CD14-positive monocyte (primary cell): ENCODE results near the gene RIPK3. TPM values are rescaled to one million over a fixed set of nuclear protein-coding genes. Genes with fewer than 3 reads are reported as not detected.

ENCODE experiments used
- DNase-seq, 3 donors: peaks; one replicate each; pipeline ENCODE4 v3.0.0-alpha.2; 2011 to 2022
- H2AFZ ChIP-seq: 2 replicates; pipeline ENCODE4 v1.6.0; 2012; ENCODE audit warnings: mild to moderate bottlenecking, low read depth, low read length, inconsistent platforms; ENCODE audit not compliant: insufficient read depth, poor library complexity, severe bottlenecking
- H3K27ac ChIP-seq, 2 donors: 1 replicate in 1 of 2; 2 replicates in 1 of 2; pipeline ENCODE4 v1.5.1; 2012 to 2013; ENCODE audit warnings: low read length in 2 of 2, control low read depth in 1 of 2, inconsistent platforms in 1 of 2, low read depth in 1 of 2, mild to moderate bottlenecking in 1 of 2
- H3K27me3 ChIP-seq, 2 donors: one replicate each; pipeline versions ENCODE4 v1.6.0 to v1.6.1; 2011 to 2013; ENCODE audit warnings: low read length in 2 of 2; ENCODE audit not compliant: control insufficient read depth in 2 of 2, insufficient read depth in 2 of 2
- H3K36me3 ChIP-seq, 2 donors: replicated peaks in 1 of 2; 1 replicate in 1 of 2; 2 replicates in 1 of 2; pipeline versions ENCODE4 v1.5.1 to v1.6.1; 2012 to 2013; ENCODE audit warnings: low read length in 2 of 2, control low read depth in 1 of 2, inconsistent platforms in 1 of 2, mild to moderate bottlenecking in 1 of 2; ENCODE audit not compliant: insufficient read depth in 2 of 2, control insufficient read depth in 1 of 2
- H3K4me1 ChIP-seq, 2 donors: 1 replicate in 1 of 2; 2 replicates in 1 of 2; pipeline versions ENCODE4 v1.5.1 to v1.6.1; 2012 to 2013; ENCODE audit warnings: low read length in 2 of 2, control low read depth in 1 of 2, inconsistent platforms in 1 of 2, mild to moderate bottlenecking in 1 of 2, moderate library complexity in 1 of 2; ENCODE audit not compliant: insufficient read depth in 2 of 2, control insufficient read depth in 1 of 2
- H3K4me2 ChIP-seq: replicated peaks from 2 replicates; pipeline ENCODE3; 2012; ENCODE audit warnings: low read length, moderate library complexity, mild to moderate bottlenecking; ENCODE audit not compliant: poor library complexity, severe bottlenecking; ENCODE audit errors: extremely low read depth
- H3K4me3 ChIP-seq, 3 experiments: fragments of 200-600 bp in 1 of 3; sonication (generic) in 1 of 3; replicated peaks in 1 of 3; 1 replicate in 2 of 3; 2 replicates in 1 of 3; pipeline ENCODE4 v1.5.1; 2011 to 2013; ENCODE audit warnings: low read length in 3 of 3, mild to moderate bottlenecking in 3 of 3, control low read depth in 2 of 3, low read depth in 2 of 3, inconsistent platforms in 1 of 3, moderate library complexity in 1 of 3
- H3K79me2 ChIP-seq: 2 replicates; pipeline ENCODE4 v1.6.0; 2012; ENCODE audit warnings: mild to moderate bottlenecking, control low read depth, inconsistent platforms, low read length, moderate library complexity; ENCODE audit not compliant: insufficient read depth
- H3K9ac ChIP-seq: 2 replicates; pipeline ENCODE4 v1.6.0; 2017; ENCODE audit warnings: low read length, mild to moderate bottlenecking; ENCODE audit not compliant: insufficient read depth, poor library complexity, severe bottlenecking
- H3K9me3 ChIP-seq, 2 donors: replicated peaks in 1 of 2; 1 replicate in 1 of 2; 2 replicates in 1 of 2; pipeline versions ENCODE4 v1.5.1 to v1.6.1; 2012 to 2013; ENCODE audit warnings: low read length in 2 of 2, control low read depth in 1 of 2; ENCODE audit not compliant: control insufficient read depth in 1 of 2, insufficient read depth in 1 of 2
- H4K20me1 ChIP-seq: 2 replicates; pipeline ENCODE4 v1.6.0; 2012; ENCODE audit warnings: mild to moderate bottlenecking, low read length, control low read depth, moderate library complexity; ENCODE audit not compliant: insufficient read depth
- H3K27ac Mint-ChIP-seq, 7 donors: one replicate each; pipeline ENCODE4 v1.8.0; 2020; ENCODE audit warnings: mild to moderate bottlenecking in 7 of 7, mixed read lengths in 7 of 7, moderate library complexity in 6 of 7, inconsistent platforms in 2 of 7
- H3K27me3 Mint-ChIP-seq, 3 donors: one replicate each; pipeline ENCODE4 v1.8.0; 2021 to 2022; ENCODE audit warnings: low read depth in 3 of 3, mild to moderate bottlenecking in 3 of 3, mixed read lengths in 3 of 3, moderate library complexity in 3 of 3, inconsistent platforms in 1 of 3
- H3K36me3 Mint-ChIP-seq, 2 donors: one replicate each; pipeline ENCODE4 v1.8.0; 2020; ENCODE audit warnings: mixed read lengths in 2 of 2, inconsistent platforms in 1 of 2, mild to moderate bottlenecking in 1 of 2
- H3K4me1 Mint-ChIP-seq: one replicate; pipeline ENCODE4 v1.8.0; 2020; ENCODE audit warnings: mild to moderate bottlenecking, mixed read lengths
- H3K4me3 Mint-ChIP-seq, 2 donors: one replicate each; pipeline ENCODE4 v1.8.0; 2020; ENCODE audit warnings: mild to moderate bottlenecking in 2 of 2, mixed read lengths in 2 of 2, moderate library complexity in 1 of 2
- H3K9me3 Mint-ChIP-seq, 7 donors: one replicate each; pipeline ENCODE4 v1.8.0; 2020 to 2022; ENCODE audit warnings: mixed read lengths in 7 of 7, mild to moderate bottlenecking in 6 of 7, moderate library complexity in 6 of 7, inconsistent platforms in 2 of 7
- CTCF ChIP-seq: fragments of 200-600 bp; IDR thresholded peaks from one replicate; pipeline ENCODE4 v1.8.0; 2022; ENCODE audit warnings: antibody characterized with exemption, mild to moderate bottlenecking
- WGBS: methylation state at CpG from one replicate; pipeline ENCODE4 v1.1.5; 2013; ENCODE audit warnings: missing lambda C conversion rate; ENCODE audit not compliant: insufficient coverage; 5-methylcytosine and 5-hydroxymethylcytosine counted together
- intact Hi-C, 2 donors: fragments of 100-400 bp; cut with micrococcal nuclease; formaldehyde crosslinking; loops; one replicate each; pipeline versions ENCODE4 v1.15.0 to v1.15.1; 2023
- polyA plus RNA-seq, 3 donors: library from polyadenylated mRNA; depleted of rRNA in 1 of 3; unstranded in 2 of 3; stranded (reverse) in 1 of 3; fragments of 300-500 nt in 2 of 3; fragments of >200 nt in 1 of 3; fragmentation: Illumina TruSeq in 2 of 3; gene quantifications; 1 replicate in 2 of 3; 2 replicates in 1 of 3; pipeline ENCODE4 v1.2.3, GENCODE V29; 2012 to 2021

Gene RIPK3
- polyA plus RNA-seq, 3 donors = 11.7 to 69.6 (median 11.8) TPM

- H3K4me2 ChIP-seq = no peak overlapping the region
- Mint-ChIP-seq H3K36me3 (no peaks in the 10 kb centered on the region), H3K9me3 (peaks cover 0 to 2% (median 0%) of the 10 kb centered on the region in 7 donors), H3K27ac (no peak overlapping the region), H3K4me1 (no peaks in the 10 kb centered on the region), H3K27me3 (peaks cover 7 to 18% (median 8%) of the 10 kb centered on the region in 3 donors), H3K4me3 (no peak overlapping the region)
- 92% methylated on average over 6 of the region's 7 CpGs for WGBS
- no peaks in the 10 kb centered on the region for H3K27me3 ChIP-seq
- no peaks in the 10 kb centered on the region for H3K9me3 ChIP-seq
- intact Hi-C loops = no loop called here
- H4K20me1 ChIP-seq = no peaks in the 10 kb centered on the region
- TF ChIP-seq CTCF = no peak
- no peak overlapping the region for H3K27ac ChIP-seq
- no peak for DNase-seq
- H3K4me1 ChIP-seq = no peaks in the 10 kb centered on the region
- H3K4me3 ChIP-seq = no peak overlapping the region
- no peaks in the 10 kb centered on the region for H3K36me3 ChIP-seq
- no peaks in the 10 kb centered on the region for H3K79me2 ChIP-seq
- H2AFZ ChIP-seq = no peak overlapping the region
- no peak overlapping the region for H3K9ac ChIP-seq
These were observed 39.5 kb upstream of the RIPK3 start for GRCh38 chr14:24378981-24379906.

DNA sequence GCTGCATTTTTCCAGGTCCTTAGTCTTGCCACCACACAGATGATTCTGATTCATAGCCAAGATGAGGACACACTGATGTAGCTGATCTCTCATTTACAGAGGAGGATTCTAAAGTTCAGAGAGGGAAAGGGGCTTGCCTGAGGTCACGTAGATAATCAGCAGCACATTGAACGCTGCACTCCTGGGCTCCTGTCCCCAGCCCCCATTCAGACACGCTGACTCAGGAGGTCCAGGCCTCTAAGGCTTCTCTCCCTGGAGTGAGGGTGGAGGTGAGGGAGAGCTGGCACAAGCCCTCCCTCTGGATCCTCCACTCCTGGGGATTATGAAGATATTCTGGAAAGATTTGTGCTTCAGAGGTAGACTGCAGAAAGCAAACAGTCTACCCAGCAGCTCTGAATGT lies 38.5 kb upstream of the RIPK3 start:
- Mint-ChIP-seq H3K4me3 (no peak overlapping the region), H3K27me3 (peaks cover 7 to 18% (median 8%) of the 10 kb centered on the region in 3 donors), H3K9me3 (peaks cover 0 to 2% (median 0%) of the 10 kb centered on the region in 7 donors), H3K36me3 (no peaks in the 10 kb centered on the region), H3K27ac (no peak overlapping the region), H3K4me1 (no peaks in the 10 kb centered on the region)
- Histone ChIP-seq H3K9me3 (no peaks in the 10 kb centered on the region), H2AFZ (no peak overlapping the region), H3K4me2 (no peak overlapping the region), H4K20me1 (no peaks in the 10 kb centered on the region), H3K9ac (no peak overlapping the region), H3K79me2 (no peaks in the 10 kb centered on the region), H3K4me3 (no peak overlapping the region), H3K36me3 (no peaks in the 10 kb centered on the region), H3K27ac (no peak overlapping the region), H3K4me1 (no peaks in the 10 kb centered on the region), H3K27me3 (no peaks in the 10 kb centered on the region)
- no CpG with 5 or more reads among the region's 3 CpGs for WGBS
- no peak for DNase-seq
- TF ChIP-seq CTCF = no peak
- intact Hi-C loops = no loop called here
